HG03469 (cell line): ENCODE measurements around the gene RAB3GAP2.
"Not testable (repeated sequence)": the region's sequence is repeated elsewhere in the genome, so short reads cannot be mapped to it uniquely, and the experiment has no call there.

ENCODE experiments used
- ATAC-seq: cut with Tn5 transposase; IDR thresholded peaks from one replicate; pipeline ENCODE4 v1.9.1; 2021; ENCODE audit warnings: mild to moderate bottlenecking, moderate library complexity, moderate number of reproducible peaks; ENCODE audit not compliant: unreplicated experiment

RAB3GAP2 gene

DNA sequence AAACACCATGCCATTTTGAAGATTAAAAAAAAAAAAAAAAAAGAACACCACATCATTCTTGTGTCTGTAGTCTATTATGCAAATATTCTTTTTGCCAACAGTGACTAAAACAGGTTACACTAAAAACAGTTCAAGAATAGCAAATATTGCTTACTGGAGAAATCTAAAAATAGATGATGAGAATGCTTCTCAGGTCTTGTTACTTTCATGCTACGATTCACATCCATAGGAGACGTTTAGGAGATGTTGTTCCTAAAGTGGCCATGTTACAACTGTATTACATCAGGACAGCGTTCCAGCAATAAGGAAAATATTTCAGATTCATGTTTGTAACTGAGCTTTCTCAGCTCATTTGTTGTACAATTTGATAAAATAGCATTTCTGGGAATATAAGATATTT lies 32.3 kb downstream of the RAB3GAP2 start:
- no peak for ATAC-seq

DNA sequence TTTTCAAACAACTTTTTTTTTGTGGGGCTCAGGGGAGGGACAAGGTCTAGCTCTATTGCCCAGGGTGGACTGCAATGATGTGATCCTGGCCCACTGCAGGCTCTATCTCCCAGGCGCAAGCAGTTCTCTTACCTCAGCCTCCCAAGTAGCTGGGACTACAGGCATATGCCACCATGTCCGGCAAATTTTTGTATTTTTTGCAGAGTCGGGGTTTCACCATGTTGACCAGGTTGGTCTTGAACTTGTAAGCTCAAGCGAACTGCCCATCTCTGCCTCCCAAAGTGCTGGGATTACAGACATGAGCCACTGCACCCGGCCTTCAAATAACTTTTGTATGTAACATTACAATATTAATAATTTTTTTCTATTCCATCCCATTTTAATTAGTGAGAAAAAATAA lies 33.0 kb downstream of the RAB3GAP2 start:
- no peak for ATAC-seq

DNA sequence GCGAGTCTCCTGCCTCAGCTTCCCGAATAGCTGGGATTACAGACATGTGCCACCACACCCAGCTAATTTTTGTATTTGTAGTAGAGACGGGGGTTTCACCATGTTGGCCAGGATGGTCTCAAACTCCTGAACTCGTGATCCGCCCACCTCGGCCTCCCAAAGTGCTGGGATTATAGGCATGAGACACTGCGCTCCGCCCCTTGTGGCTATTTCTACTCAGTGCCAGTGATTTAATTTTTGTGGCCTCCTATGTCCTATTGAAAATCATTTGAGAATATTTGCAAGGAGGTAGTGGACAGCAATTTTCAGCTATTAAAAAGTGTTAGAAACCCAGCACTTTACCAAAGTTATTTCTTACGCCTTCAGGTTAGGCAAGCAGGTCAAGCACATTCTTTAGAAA lies 36.0 kb downstream of the RAB3GAP2 start:
- ATAC-seq: not testable (repeated sequence)

DNA sequence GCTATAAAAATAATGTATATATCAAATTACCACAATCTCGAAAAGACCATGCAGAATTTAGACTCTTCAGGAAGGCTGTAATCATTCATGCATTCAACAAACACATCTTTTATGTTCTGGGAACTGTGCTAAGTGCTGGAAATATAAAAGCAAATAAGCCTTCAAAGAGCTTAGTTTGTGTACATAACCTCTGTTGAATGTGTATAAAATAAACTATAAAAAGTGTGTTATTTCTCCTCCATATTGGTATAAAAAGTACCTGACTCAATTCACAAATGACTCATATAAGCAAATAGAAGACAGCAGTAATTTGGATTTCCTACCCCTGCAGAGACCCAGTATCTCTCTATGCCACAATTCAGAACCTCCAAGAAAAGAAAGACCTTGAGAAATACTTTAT lies 36.8 kb downstream of the RAB3GAP2 start:
- no peak for ATAC-seq

DNA sequence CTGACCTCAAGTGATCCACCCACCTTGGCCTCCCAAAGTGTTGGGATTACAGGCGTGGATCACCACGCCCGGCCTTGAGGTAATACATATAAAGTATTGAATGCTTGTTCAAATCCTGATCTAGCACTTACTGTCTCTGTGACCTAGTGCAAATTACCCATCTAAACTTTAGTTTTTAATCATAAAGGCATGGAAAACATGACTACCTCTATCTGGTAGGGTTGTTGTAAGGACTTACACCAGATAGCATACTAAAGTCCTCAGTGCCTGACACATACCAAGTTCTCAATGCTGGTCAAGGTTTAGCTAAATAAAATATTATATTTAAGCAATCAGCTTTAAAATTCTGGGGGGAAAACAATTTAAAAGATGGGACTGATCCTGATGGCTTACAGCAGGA lies 38.3 kb downstream of the RAB3GAP2 start:
- no peak for ATAC-seq

- ATAC-seq: no peak
Observed at GRCh38 chr1:220229771-220230170, 42.5 kb downstream of the RAB3GAP2 start.

GRCh38 chr1:220227393-220227792 lies 44.9 kb downstream of the RAB3GAP2 start:
- no peak for ATAC-seq

GRCh38 chr1:220226752-220227151 lies 45.5 kb downstream of the RAB3GAP2 start:
- ATAC-seq: no peak

- ATAC-seq: no peak
Observed at GRCh38 chr1:220225957-220226356, 46.3 kb downstream of the RAB3GAP2 start.

- ATAC-seq: no peak
Observed at GRCh38 chr1:220224611-220225124, 47.6 kb downstream of the RAB3GAP2 start.

DNA sequence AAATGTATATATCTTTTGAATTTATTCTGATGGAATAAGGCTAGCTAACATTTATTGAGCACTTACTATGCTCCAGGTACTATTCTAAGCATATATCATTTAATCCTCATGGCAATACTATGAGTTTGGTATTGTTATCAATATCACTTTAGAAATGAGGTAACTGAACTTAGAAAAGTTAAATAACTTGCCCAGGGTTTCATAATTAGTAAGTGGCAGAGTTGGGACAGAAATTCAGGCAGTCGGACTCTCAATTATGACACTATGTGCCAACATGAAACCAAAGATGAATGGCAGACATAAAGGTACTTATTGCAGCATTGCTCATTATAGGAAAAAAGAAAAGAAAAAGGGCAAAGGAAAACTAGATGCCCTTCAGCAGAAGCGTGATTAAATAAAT lies 48.2 kb downstream of the RAB3GAP2 start:
- ATAC-seq: no peak

- ATAC-seq: no peak
Observed at GRCh38 chr1:220222939-220223338, 49.3 kb downstream of the RAB3GAP2 start.

DNA sequence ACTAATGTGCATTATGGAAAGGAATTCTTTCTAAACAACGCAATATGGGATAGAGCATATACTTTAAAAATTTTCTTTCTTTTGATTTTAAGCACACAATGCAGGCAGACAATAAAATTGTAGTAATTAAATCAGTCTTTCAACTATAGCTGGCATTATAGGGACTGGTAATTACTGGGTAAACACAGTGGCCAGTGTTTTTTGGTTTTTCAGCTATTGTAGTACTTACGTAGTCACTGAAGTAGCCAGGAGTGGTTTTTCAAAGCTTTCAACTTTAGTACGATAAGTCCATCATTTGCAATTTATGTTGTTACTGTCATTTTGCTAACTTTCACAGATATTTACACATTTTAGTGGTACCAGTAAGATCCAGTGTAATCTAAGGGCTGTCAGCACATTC lies 50.6 kb downstream of the RAB3GAP2 start:
- no peak for ATAC-seq

DNA sequence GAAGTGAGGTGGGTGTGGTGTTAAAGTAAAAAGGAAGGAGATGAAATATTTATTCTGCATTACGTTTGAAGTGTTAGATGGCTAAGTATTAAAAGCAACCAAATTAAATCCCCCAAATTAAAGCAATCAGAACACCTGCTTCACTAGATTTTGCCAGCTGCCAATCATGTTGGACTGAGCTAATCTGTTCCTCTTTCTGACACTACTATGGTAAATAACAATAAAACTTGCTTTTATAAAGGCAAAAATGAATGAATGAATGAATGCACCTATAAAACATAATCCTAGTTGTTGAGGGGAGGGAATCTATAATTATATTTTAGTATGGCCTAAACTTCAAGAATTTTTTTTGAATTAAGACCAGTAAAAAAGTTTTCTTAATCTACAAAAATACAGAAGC lies 51.0 kb downstream of the RAB3GAP2 start:
- no peak for ATAC-seq

- ATAC-seq: not testable (repeated sequence)
Observed at GRCh38 chr1:220220699-220221040, 51.6 kb downstream of the RAB3GAP2 start.

GRCh38 chr1:220219865-220220698 lies 52.2 kb downstream of the RAB3GAP2 start:
- ATAC-seq: peak; percentile 27

- ATAC-seq: no peak
Observed at GRCh38 chr1:220219136-220219442, 53.2 kb downstream of the RAB3GAP2 start.

- peak; percentile 28 for ATAC-seq
Observed at GRCh38 chr1:220218397-220219135, 53.7 kb downstream of the RAB3GAP2 start.

DNA sequence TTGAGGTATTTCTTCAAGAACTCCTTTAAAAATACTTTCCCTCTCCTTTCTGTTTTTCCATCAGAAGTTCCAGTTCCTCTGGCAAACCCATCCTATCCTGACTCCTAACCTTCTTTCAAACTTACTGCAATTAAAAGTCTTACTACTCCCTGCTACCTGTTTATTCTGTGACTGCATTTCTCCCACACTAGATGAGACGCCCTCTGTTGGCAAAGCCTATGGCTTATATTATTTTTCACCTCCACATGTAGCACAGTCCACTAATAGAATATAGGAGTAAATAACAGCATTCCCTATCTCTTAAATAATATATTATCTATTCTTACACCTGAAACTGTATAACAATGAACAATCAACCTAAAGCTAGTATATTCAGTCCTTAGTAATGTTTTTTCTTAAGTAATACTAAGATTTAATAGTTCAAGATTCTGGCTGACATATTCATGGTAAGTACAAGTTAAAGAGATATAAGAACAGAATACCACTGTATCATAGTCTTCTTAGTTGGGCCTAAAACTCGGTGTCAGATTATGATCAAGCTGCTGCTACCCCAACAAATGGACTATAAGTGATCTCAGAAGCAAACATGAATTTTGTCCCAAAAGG lies 54.8 kb downstream of the RAB3GAP2 start:
- no peak for ATAC-seq

GRCh38 chr1:220213382-220213983 lies 58.8 kb downstream of the RAB3GAP2 start:
- ATAC-seq: no peak

GRCh38 chr1:220207411-220207810 lies 64.8 kb downstream of the RAB3GAP2 start:
- ATAC-seq: no peak
